Body of pancreas (tissue), 4 donors: ENCODE measurements around the gene CDH4.

Experiments used
- POLR2A ChIP-seq, 3 donors: fragments of 450-650 bp; IDR thresholded peaks; one replicate each; pipeline ENCODE4 v1.6.1; 2016; ENCODE audit warnings: antibody characterized with exemption in 3 of 3, mild to moderate bottlenecking in 2 of 3
- TF ChIP-seq, protein P1 (sequence below), 7 experiments: fragments of 450-650 bp in 4 of 7; fragments of 200-600 bp in 3 of 7; sonication (generic) in 3 of 7; IDR thresholded peaks; one replicate each; pipeline ENCODE4 v1.5.1; 2016 to 2019; ENCODE audit warnings: antibody characterized with exemption in 7 of 7

DNA sequence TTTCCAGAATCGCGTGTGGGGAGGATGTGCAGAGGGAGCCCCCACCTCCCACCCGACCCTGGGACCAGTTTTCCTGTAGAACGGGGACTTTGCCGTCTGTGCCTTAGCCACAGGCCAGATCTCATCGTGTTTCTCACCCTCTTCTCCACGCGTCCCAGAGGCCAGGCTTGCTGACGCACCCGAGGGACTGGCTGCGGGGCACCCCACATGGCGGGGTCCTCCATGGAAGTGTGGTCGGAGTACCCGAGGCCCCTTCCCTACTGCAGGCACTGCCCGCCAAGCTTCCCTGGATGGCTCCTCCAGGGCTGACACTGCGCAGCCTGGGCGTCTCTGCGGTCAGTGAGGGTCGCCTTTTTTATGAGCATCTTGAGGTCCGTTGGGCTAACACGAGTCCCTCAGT lies 346.5 kb downstream of the CDH4 start:
- TF ChIP-seq, protein P1, sequence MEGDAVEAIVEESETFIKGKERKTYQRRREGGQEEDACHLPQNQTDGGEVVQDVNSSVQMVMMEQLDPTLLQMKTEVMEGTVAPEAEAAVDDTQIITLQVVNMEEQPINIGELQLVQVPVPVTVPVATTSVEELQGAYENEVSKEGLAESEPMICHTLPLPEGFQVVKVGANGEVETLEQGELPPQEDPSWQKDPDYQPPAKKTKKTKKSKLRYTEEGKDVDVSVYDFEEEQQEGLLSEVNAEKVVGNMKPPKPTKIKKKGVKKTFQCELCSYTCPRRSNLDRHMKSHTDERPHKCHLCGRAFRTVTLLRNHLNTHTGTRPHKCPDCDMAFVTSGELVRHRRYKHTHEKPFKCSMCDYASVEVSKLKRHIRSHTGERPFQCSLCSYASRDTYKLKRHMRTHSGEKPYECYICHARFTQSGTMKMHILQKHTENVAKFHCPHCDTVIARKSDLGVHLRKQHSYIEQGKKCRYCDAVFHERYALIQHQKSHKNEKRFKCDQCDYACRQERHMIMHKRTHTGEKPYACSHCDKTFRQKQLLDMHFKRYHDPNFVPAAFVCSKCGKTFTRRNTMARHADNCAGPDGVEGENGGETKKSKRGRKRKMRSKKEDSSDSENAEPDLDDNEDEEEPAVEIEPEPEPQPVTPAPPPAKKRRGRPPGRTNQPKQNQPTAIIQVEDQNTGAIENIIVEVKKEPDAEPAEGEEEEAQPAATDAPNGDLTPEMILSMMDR (IDR thresholded peaks at IDR 0.05): no peak
- no peak for TF ChIP-seq POLR2A (IDR thresholded peaks at IDR 0.05)
